ENCODE measurements around the gene IMMP2L. TPM values are rescaled to one million over a fixed set of nuclear protein-coding genes. Genes with fewer than 3 reads are reported as not detected.
A peak's percentile ranks its signal among the peaks of the same experiment; 100 is the strongest.

IMMP2L gene
- total and polyA plus RNA-seq, 2 of the 4 experiments (the other 2 are of a cell fraction): 5.8 to 9.3 TPM

GRCh38 chr7:111132833-111133232 lies 429.5 kb downstream of the IMMP2L start:
- no peak overlapping the region for H2AK5ac ChIP-seq (ENCODE audit: low read depth, low read length)
- no peak overlapping the region for H3K56ac ChIP-seq (ENCODE audit: extremely low read depth, insufficient read depth, low read length)
- H2BK15ac ChIP-seq (ENCODE audit: low read depth, low read length): no peak overlapping the region
- no peak overlapping the region for H3K18ac ChIP-seq (ENCODE audit: low read depth, low read length)
- no peak overlapping the region for H3K4me2 ChIP-seq (ENCODE audit: low read depth, low read length)
- H3K23ac ChIP-seq (ENCODE audit: low read depth, low read length): no peak overlapping the region
- ChIA-PET POLR2A (ENCODE audit: unreplicated experiment) (no interaction called here), CTCF (no interaction called here)
- BruUV-seq (replicated peaks): no TSS peak
- ATAC-seq (ENCODE audit: low read depth) (no peak), DNase-seq (peak; percentile 39)
- no peak overlapping the region for H4K8ac ChIP-seq (ENCODE audit: low read depth in 2 of 2, low read length in 2 of 2)
- no peak overlapping the region for H3K4ac ChIP-seq (ENCODE audit: low read depth, low read length)
- H3K27ac ChIP-seq (ENCODE audit: insufficient read depth, low read length): no peak overlapping the region
- H4K20me1 ChIP-seq (ENCODE audit: insufficient read depth, low read length): no peaks in the 10 kb centered on the region
- H2AFZ ChIP-seq (replicated peaks; ENCODE audit: low read length, poor library complexity): no peak overlapping the region
- H4K91ac ChIP-seq (ENCODE audit: insufficient read depth, low read depth, low read length): no peak overlapping the region
- H3K36me3 ChIP-seq (ENCODE audit: control insufficient read depth, insufficient read depth, low read length): no peaks in the 10 kb centered on the region
- H3K79me1 ChIP-seq (ENCODE audit: low read depth in 1 of 2, low read length in 2 of 2): no peaks in the 10 kb centered on the region; a peak in 1 of 4 replicates
- no peak overlapping the region for H3K14ac ChIP-seq (replicated peaks; ENCODE audit: low read depth, low read length)
- H2BK20ac ChIP-seq (ENCODE audit: low read depth, low read length): no peak overlapping the region
- WGBS, 2 experiments (ENCODE audit: extremely low coverage in 2 of 2, insufficient read length in 1 of 2): no CpG with 5 or more reads among the region's 1 CpG
- H2BK5ac ChIP-seq (ENCODE audit: low read depth, low read length, poor library complexity, severe bottlenecking): no peak overlapping the region
- no peak overlapping the region for H3K4me3 ChIP-seq (ENCODE audit: insufficient read depth, low read depth, low read length)
- no peak overlapping the region for H3K9ac ChIP-seq (ENCODE audit: low read depth, low read length)
- in situ Hi-C loops (cut with MboI; ENCODE audit: low sequenced_read_pairs) (no loop called here), dilution Hi-C loops (cut with HindIII; ENCODE audit: low sequenced_read_pairs, unreplicated experiment) (no loop called here), intact Hi-C loops (cut with micrococcal nuclease) (no loop called here)
- H3K9me1 ChIP-seq (ENCODE audit: insufficient read depth, low read length): no peaks in the 10 kb centered on the region
- H4K5ac ChIP-seq (ENCODE audit: low read depth, low read length): no peak overlapping the region
- no peak overlapping the region for H2AK9ac ChIP-seq (replicated peaks; ENCODE audit: low read depth, low read length, poor library complexity)
- H3K9me3 ChIP-seq (ENCODE audit: control insufficient read depth, insufficient read depth, low read length): no peaks in the 10 kb centered on the region
- no peak overlapping the region for H2BK120ac ChIP-seq (ENCODE audit: low read depth, low read length)
- peaks cover 1% of the 10 kb centered on the region for H3K4me1 ChIP-seq (ENCODE audit: control insufficient read depth, insufficient read depth, low read length)
- H3K27me3 ChIP-seq (ENCODE audit: control insufficient read depth, insufficient read depth, low read length): no peaks in the 10 kb centered on the region
- TF ChIP-seq MXI1 (IDR thresholded peaks at IDR 0.05; ENCODE audit: borderline replicate concordance, low read depth, low read length) (no peak), RFX5 (IDR thresholded peaks at IDR 0.05; ENCODE audit: low read depth, low read length) (no peak), SMC3 (IDR thresholded peaks at IDR 0.05; ENCODE audit: low read depth, low read length) (no peak), USF2 (IDR thresholded peaks at IDR 0.05; ENCODE audit: low read depth, low read length) (no peak), RCOR1 (IDR thresholded peaks at IDR 0.05; ENCODE audit: insufficient replicate concordance, low read length) (no peak), MAZ (IDR thresholded peaks at IDR 0.05; ENCODE audit: borderline replicate concordance, low read depth, low read length) (no peak), BHLHE40 (IDR thresholded peaks at IDR 0.05; ENCODE audit: low read depth, low read length) (no peak), POLR2A (IDR thresholded peaks at IDR 0.05; ENCODE audit: low read depth, low read length) (no peak), FOS (IDR thresholded peaks at IDR 0.05; ENCODE audit: low read depth, low read length) (no peak), RAD21 (IDR thresholded peaks at IDR 0.05; ENCODE audit: low read length) (no peak), CHD1 (IDR thresholded peaks at IDR 0.05; ENCODE audit: low read depth, low read length) (no peak), CTCF (conservative IDR thresholded peaks at IDR 0.05; ENCODE audit: low read depth, low read length) (no peak), MAFK (IDR thresholded peaks at IDR 0.05; ENCODE audit: low read depth, low read length) (no peak)
